HepG2 (cell line): ENCODE measurements around the gene C5. TPM values are rescaled to one million over a fixed set of nuclear protein-coding genes. Genes with fewer than 3 reads are reported as not detected.
A peak's percentile ranks its signal among the peaks of the same experiment; 100 is the strongest.

Experiments used
- ATAC-seq: fragments of 200-7000 bp; cut with Tn5 transposase; 3 replicates; pipeline ENCODE4 v1.9.1; 2020; ENCODE audit warnings: mild to moderate bottlenecking, moderate library complexity
- BruUV-seq: library from RNA; stranded (reverse); fragments of 400-500 nt; replicated peaks from 2 replicates; lab custom pipeline; 2021; lab: Mats Ljungman, UMichigan
- CTCF ChIA-PET: fragments of 300-600 bp; formaldehyde crosslinking; extraction: SDS; loops from one replicate; lab custom pipeline; 2021; ENCODE audit warnings: low total read pairs, inconsistent platforms, low intra/inter-chr PET ratio; lab: Yijun Ruan, JAX
- POLR2A ChIA-PET: fragments of 350-600 bp; sonication (Branson Sonifier 250); formaldehyde crosslinking; loops from one replicate; lab custom pipeline; 2020; ENCODE audit warnings: antibody characterized with exemption, inconsistent platforms; lab: Yijun Ruan, JAX
- DNase-seq: peaks from one replicate; pipeline ENCODE4 v3.0.0-alpha.2; 2015; ENCODE audit warnings: low spot score
- FAIRE-seq: peaks from 3 replicates; lab custom pipeline; 2011; peaks lifted over from hg19 to GRCh38; lab: Jason Lieb, UNC
- H2AFZ ChIP-seq: one replicate; pipeline ENCODE4 v1.6.1; 2011; ENCODE audit warnings: low read length, inconsistent platforms
- H3K27ac ChIP-seq: fragments of 300-600 bp; 3 replicates; pipeline ENCODE4 v1.8.0; 2011; ENCODE audit warnings: mixed run types, mild to moderate bottlenecking, mixed read lengths, low read length, inconsistent platforms; ENCODE audit not compliant: insufficient read depth; ENCODE audit errors: extremely low read length
- H3K27me3 ChIP-seq, 2 experiments: fragments of 200-600 bp in 1 of 2; 2 replicates in 1 of 2; 3 replicates in 1 of 2; pipeline versions ENCODE4 v1.6.0 to v1.8.0; 2011; ENCODE audit warnings: low read length in 2 of 2, mild to moderate bottlenecking in 2 of 2, moderate library complexity in 2 of 2, inconsistent platforms in 1 of 2; ENCODE audit not compliant: insufficient read depth in 2 of 2, control insufficient read depth in 1 of 2
- H3K36me3 ChIP-seq, 2 experiments: fragments of 200-600 bp in 1 of 2; replicated peaks in 1 of 2; 2 replicates in 1 of 2; 3 replicates in 1 of 2; pipeline versions ENCODE4 v1.5.1 to v1.8.0; 2011; ENCODE audit warnings: low read length in 2 of 2, inconsistent platforms in 1 of 2; ENCODE audit not compliant: insufficient read depth in 2 of 2, control insufficient read depth in 1 of 2
- H3K4me1 ChIP-seq: 2 replicates; pipeline ENCODE4 v1.5.1; 2012; ENCODE audit warnings: low read length, inconsistent platforms; ENCODE audit not compliant: insufficient read depth
- H3K4me2 ChIP-seq: 2 replicates; pipeline ENCODE4 v1.6.0; 2011; ENCODE audit warnings: low read depth, low read length, inconsistent platforms
- H3K4me3 ChIP-seq, 3 experiments: fragments of 200-600 bp in 1 of 3; sonication (generic), shearing (Covaris generic) in 1 of 3; replicated peaks in 1 of 3; 2 replicates each; pipeline ENCODE4 v1.5.1; 2011 to 2016; ENCODE audit warnings: low read length in 3 of 3, inconsistent platforms in 2 of 3, low read depth in 2 of 3, mild to moderate bottlenecking in 2 of 3, control low read depth in 1 of 3, mixed read lengths in 1 of 3; ENCODE audit not compliant: insufficient read depth in 1 of 3
- H3K79me2 ChIP-seq: one replicate; pipeline ENCODE4 v1.6.1; 2011; ENCODE audit warnings: low read length, inconsistent platforms; ENCODE audit not compliant: insufficient read depth
- H3K9ac ChIP-seq: 2 replicates; pipeline ENCODE4 v1.6.0; 2011; ENCODE audit warnings: mild to moderate bottlenecking, low read depth, low read length, inconsistent platforms; ENCODE audit not compliant: insufficient read depth
- H3K9me3 ChIP-seq: 2 replicates; pipeline ENCODE4 v1.5.1; 2012; ENCODE audit warnings: mild to moderate bottlenecking, low read length
- H4K20me1 ChIP-seq: 2 replicates; pipeline ENCODE4 v1.6.0; 2011; ENCODE audit warnings: inconsistent platforms, mild to moderate bottlenecking, low read length, moderate library complexity; ENCODE audit not compliant: insufficient read depth
- ADNP ChIP-seq: sonication (generic); formaldehyde crosslinking; IDR thresholded peaks from 2 replicates; pipeline ENCODE4 v1.4.0; 2020; ENCODE audit warnings: missing genetic modification reagents
- ATF7 ChIP-seq, 2 experiments: fragments of 450-650 bp in 1 of 2; sonication (generic) in 1 of 2; formaldehyde crosslinking in 1 of 2; IDR thresholded peaks; 2 replicates each; pipeline versions ENCODE4 v1.4.0 to v1.6.1; 2016 to 2020; ENCODE audit warnings: antibody characterized with exemption in 1 of 2, mild to moderate bottlenecking in 1 of 2, missing genetic modification reagents in 1 of 2
- CC2D1A ChIP-seq: sonication (generic); formaldehyde crosslinking; IDR thresholded peaks from 2 replicates; pipeline ENCODE4 v1.8.1; 2023; ENCODE audit warnings: mild to moderate bottlenecking, missing genetic modification reagents
- CCDC6 ChIP-seq: sonication (generic); formaldehyde crosslinking; IDR thresholded peaks from 2 replicates; pipeline ENCODE4 v1.8.1; 2022; ENCODE audit warnings: mild to moderate bottlenecking, missing genetic modification reagents, moderate library complexity
- CENPBD1 ChIP-seq: sonication (generic); formaldehyde crosslinking; IDR thresholded peaks from 2 replicates; pipeline ENCODE4 v1.8.0; 2022; ENCODE audit warnings: missing genetic modification reagents, low read depth, mild to moderate bottlenecking, borderline replicate concordance
- CREM ChIP-seq, 2 experiments: sonication (generic) in 1 of 2; formaldehyde crosslinking in 1 of 2; IDR thresholded peaks; 2 replicates each; pipeline versions ENCODE4 v1.4.0 to v1.6.1; 2016 to 2020; ENCODE audit warnings: antibody characterized with exemption in 1 of 2, mild to moderate bottlenecking in 1 of 2, missing genetic modification reagents in 1 of 2
- IKZF1 ChIP-seq: fragments of 450-650 bp; IDR thresholded peaks from 2 replicates; pipeline ENCODE4 v1.7.1; 2016
- KDM5B ChIP-seq: sonication (generic); formaldehyde crosslinking; IDR thresholded peaks from 2 replicates; pipeline ENCODE4 v1.4.0; 2020; ENCODE audit warnings: missing genetic modification reagents, mild to moderate bottlenecking, borderline replicate concordance
- KLF13 ChIP-seq: sonication (generic); formaldehyde crosslinking; IDR thresholded peaks from 2 replicates; pipeline ENCODE4 v1.4.0; 2020; ENCODE audit warnings: mild to moderate bottlenecking, missing genetic modification reagents
- MBNL3 ChIP-seq: fragments of 250-450 bp; sonication (Bioruptor Pico); conservative IDR thresholded peaks from 2 replicates; pipeline ENCODE4 v1.8.0; 2022; ENCODE audit warnings: mild to moderate bottlenecking, inconsistent platforms
- MEIS1 ChIP-seq: sonication (generic); formaldehyde crosslinking; IDR thresholded peaks from 2 replicates; pipeline ENCODE4 v1.9.0; 2021; ENCODE audit warnings: mild to moderate bottlenecking, missing genetic modification reagents, moderate library complexity, borderline replicate concordance
- NR2F2 ChIP-seq: IDR thresholded peaks from 2 replicates; pipeline ENCODE4 v1.6.1; 2012; ENCODE audit warnings: low read depth, inconsistent platforms, borderline replicate concordance
- XBP1 ChIP-seq: sonication (generic); formaldehyde crosslinking; IDR thresholded peaks from 2 replicates; pipeline ENCODE4 v1.5.0; 2020; ENCODE audit warnings: missing genetic modification reagents
- ZBTB1 ChIP-seq: sonication (generic); formaldehyde crosslinking; IDR thresholded peaks from 2 replicates; pipeline ENCODE4 v1.4.0; 2020; ENCODE audit warnings: missing genetic modification reagents, borderline replicate concordance
- ZBTB10 ChIP-seq: sonication (generic); formaldehyde crosslinking; IDR thresholded peaks from 2 replicates; pipeline ENCODE4 v1.4.0; 2020; ENCODE audit warnings: missing genetic modification reagents, borderline replicate concordance
- ZNF382 ChIP-seq: sonication (generic); formaldehyde crosslinking; IDR thresholded peaks from 2 replicates; pipeline ENCODE4 v1.5.0; 2020; ENCODE audit warnings: missing genetic modification reagents, mild to moderate bottlenecking, borderline replicate concordance
- WGBS: methylation state at CpG from one replicate; pipeline ENCODE4 v1.1.6; 2017; ENCODE audit warnings: low lambda C conversion rate; 5-methylcytosine and 5-hydroxymethylcytosine counted together
- in situ Hi-C: cut with HindIII; loops from 2 replicates; pipeline ENCODE4 v1.10.0; 2017; ENCODE audit warnings: low pct_unique_long_range_greater_than_20kb; ENCODE audit not compliant: extremely low pct_ligation_motif_present
- intact Hi-C: fragments of 100-400 bp; cut with micrococcal nuclease; formaldehyde crosslinking; loops from one replicate; pipeline ENCODE4 v1.10.0; 2022; ENCODE audit not compliant: unreplicated experiment
- polyA plus RNA-seq, 8 experiments: library from polyadenylated mRNA; depleted of rRNA in 3 of 8; stranded (reverse) in 7 of 8; unstranded in 1 of 8; fragments of >200 nt; fragmentation: Illumina TruSeq in 4 of 8; extraction: Trizol in 4 of 8; gene quantifications; 2 replicates each; pipeline versions ENCODE4 v1.2.1 to v1.2.3, GENCODE V29; 2011 to 2016; ENCODE audit warnings: low read depth in 4 of 8, missing spikeins in 1 of 8, mixed read lengths in 1 of 8; ENCODE audit not compliant: insufficient read depth in 1 of 8
- total RNA-seq, 5 experiments: library from RNA; depleted of rRNA; stranded (reverse); fragments of >200 nt; fragmentation: Illumina TruSeq; extraction: Trizol; gene quantifications; 2 replicates each; pipeline ENCODE4 v1.2.3, GENCODE V29; 2016; ENCODE audit warnings: low read depth in 1 of 5
- TF ChIP-seq, protein P1 (sequence below): sonication (generic); formaldehyde crosslinking; IDR thresholded peaks from 2 replicates; pipeline ENCODE4 v1.5.1; 2020; ENCODE audit warnings: missing genetic modification reagents, mild to moderate bottlenecking, borderline replicate concordance

C5 gene
- total and polyA plus RNA-seq, 2 of the 13 experiments (the other 11 are each of a cell fraction or from before 2014, with no cell fraction given): 57.6 to 192 TPM

DNA sequence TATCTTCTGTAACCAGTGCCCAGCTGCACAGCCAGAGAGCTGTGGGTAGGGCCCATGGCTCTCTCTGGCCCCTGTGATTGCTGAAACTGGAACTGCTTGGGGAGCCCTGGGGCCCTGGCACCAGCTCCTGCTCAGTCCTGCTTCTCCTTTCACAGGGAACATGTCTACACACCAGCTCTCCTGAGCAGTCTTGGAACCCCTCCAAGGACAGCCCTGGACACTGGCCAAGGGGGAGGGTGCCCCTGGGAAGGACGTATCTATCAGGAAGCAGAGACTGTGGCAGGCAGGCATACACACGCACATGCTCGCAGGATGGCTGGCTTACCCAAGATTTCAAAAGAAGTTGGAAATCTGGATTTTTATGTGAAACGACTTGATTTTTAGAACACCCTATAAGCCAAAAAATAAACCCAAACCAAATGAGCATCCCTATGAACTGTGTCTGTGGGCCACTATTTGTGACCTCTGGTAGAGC, 114.7 kb downstream of the C5 start:
- 5% methylated on average over 4 of the region's 4 CpGs for WGBS
- no TSS peak for BruUV-seq
- Histone ChIP-seq H3K9ac (no peak overlapping the region), H3K4me1 (peaks cover 20% of the 10 kb centered on the region), H4K20me1 (no peaks in the 10 kb centered on the region), H3K9me3 (no peaks in the 10 kb centered on the region), H2AFZ (no peak overlapping the region), H3K4me3 (peak overlapping the region in 1 of 3 experiments; percentile 27; a peak in 1 of 6 replicates), H3K27ac (no peak overlapping the region), H3K27me3 (no peaks in the 10 kb centered on the region), H3K36me3 (no peaks in the 10 kb centered on the region), H3K79me2 (no peaks in the 10 kb centered on the region), H3K4me2 (peak overlapping the region; percentile 43)
- ChIA-PET CTCF (interaction anchor here (2.0 to 2.6 kb wide), 2 partner anchors 179 to 192 kb away, joined by 11 to 40 read pairs; no protein-coding TSS in a partner anchor), POLR2A (interaction anchor here (1.3 kb wide), 1 partner anchor 179 kb away, joined by 4 read pairs; no protein-coding TSS in a partner anchor)
- DNase-seq (no peak), FAIRE-seq (no peak), ATAC-seq (peak; percentile 42)
- TF ChIP-seq CREM (IDR thresholded peaks at IDR 0.05) (no peak), CREM (CRISPR knock-in tag; IDR thresholded peaks at IDR 0.05) (no peak), ZBTB1 (no peak), MEIS1 (CRISPR knock-in tag) (no peak), ATF7 (IDR thresholded peaks at IDR 0.05) (no peak), ATF7 (CRISPR knock-in tag; IDR thresholded peaks at IDR 0.05) (no peak), XBP1 (CRISPR knock-in tag) (no peak), CENPBD1 (CRISPR knock-in tag) (no peak), KLF13 (no peak), ZNF382 (CRISPR knock-in tag) (no peak), MBNL3 (no peak), CC2D1A (CRISPR knock-in tag) (no peak), IKZF1 (no peak), NR2F2 (no peak), CCDC6 (CRISPR knock-in tag) (no peak), ADNP (CRISPR knock-in tag) (no peak), KDM5B (CRISPR knock-in tag) (no peak), ZBTB10 (CRISPR knock-in tag) (no peak)
- TF ChIP-seq, protein P1, sequence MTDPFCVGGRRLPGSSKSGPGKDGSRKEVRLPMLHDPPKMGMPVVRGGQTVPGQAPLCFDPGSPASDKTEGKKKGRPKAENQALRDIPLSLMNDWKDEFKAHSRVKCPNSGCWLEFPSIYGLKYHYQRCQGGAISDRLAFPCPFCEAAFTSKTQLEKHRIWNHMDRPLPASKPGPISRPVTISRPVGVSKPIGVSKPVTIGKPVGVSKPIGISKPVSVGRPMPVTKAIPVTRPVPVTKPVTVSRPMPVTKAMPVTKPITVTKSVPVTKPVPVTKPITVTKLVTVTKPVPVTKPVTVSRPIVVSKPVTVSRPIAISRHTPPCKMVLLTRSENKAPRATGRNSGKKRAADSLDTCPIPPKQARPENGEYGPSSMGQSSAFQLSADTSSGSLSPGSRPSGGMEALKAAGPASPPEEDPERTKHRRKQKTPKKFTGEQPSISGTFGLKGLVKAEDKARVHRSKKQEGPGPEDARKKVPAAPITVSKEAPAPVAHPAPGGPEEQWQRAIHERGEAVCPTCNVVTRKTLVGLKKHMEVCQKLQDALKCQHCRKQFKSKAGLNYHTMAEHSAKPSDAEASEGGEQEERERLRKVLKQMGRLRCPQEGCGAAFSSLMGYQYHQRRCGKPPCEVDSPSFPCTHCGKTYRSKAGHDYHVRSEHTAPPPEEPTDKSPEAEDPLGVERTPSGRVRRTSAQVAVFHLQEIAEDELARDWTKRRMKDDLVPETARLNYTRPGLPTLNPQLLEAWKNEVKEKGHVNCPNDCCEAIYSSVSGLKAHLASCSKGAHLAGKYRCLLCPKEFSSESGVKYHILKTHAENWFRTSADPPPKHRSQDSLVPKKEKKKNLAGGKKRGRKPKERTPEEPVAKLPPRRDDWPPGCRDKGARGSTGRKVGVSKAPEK (CRISPR knock-in tag): no peak
- intact Hi-C loops: loop anchor here (5.0 kb wide), 1 partner anchor 193 kb away; no protein-coding TSS in a partner anchor
- in situ Hi-C loops: loop anchor here (5.0 kb wide), 1 partner anchor 178 kb away; no protein-coding TSS in a partner anchor
